Measurements from ENCODE around the gene ASB4.

The ASB4 gene

GRCh38 chr7:95471071-95471470 is 14.7 kb upstream of the ASB4 start:
- H3K27ac Mint-ChIP-seq: no peak overlapping the region
- H3K4me3 Mint-ChIP-seq: no peak overlapping the region
- no peaks in the 10 kb centered on the region for H3K27me3 Mint-ChIP-seq
- ATAC-seq (replicated peaks) (no peak), DNase-seq (no peak)
- peaks cover 2 to 22% of the 10 kb centered on the region in 2 donors for H3K4me1 Mint-ChIP-seq
- H3K9me3 Mint-ChIP-seq: no peaks in the 10 kb centered on the region
- no peaks in the 10 kb centered on the region for H3K36me3 Mint-ChIP-seq

- Mint-ChIP-seq H3K9me3 (no peaks in the 10 kb centered on the region), H3K36me3 (no peaks in the 10 kb centered on the region), H3K27me3 (peaks cover 1 to 5% of the 10 kb centered on the region in 2 donors), H3K27ac (no peak overlapping the region), H3K4me1 (peaks cover 2 to 22% of the 10 kb centered on the region in 2 donors), H3K4me3 (no peak overlapping the region)
- no peak for ATAC-seq (replicated peaks)
- DNase-seq: no peak
Observed at GRCh38 chr7:95472581-95473161, 13.1 kb upstream of the ASB4 start.

DNA sequence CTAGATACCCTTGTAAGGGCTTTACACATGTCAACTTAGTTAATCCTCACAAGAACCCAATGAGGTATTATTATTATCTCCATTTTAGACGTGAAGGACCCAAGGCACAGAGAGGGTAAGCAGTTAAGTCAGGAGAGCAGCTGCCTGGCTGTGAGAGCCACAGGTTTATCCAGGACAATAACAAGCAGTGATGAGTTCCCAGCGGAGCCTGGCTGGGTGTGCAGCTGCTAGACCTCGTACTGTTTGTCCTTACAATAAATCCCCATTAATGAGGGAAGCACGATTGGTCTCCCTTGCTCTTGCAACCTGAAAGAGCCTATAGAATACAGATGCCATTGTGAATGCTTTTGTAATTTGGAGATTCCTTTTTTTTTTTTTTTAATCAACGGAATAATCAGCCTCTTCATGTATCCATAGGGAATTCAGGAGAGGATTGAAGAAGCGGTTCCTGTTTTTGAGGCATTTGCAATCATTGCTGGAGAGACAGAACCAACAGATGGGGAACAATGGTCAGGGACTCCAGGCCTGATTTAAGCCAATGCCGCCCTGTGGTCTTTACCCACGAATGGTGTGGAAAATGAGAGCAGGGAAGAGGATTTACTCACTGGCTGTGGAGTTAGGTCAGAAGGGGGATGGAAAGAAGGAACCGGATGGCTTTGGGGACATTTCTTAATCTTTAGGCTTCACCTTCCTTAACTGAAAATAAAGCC is 12.3 kb upstream of the ASB4 start:
- no peak for ATAC-seq (replicated peaks)
- Mint-ChIP-seq H3K36me3 (no peaks in the 10 kb centered on the region), H3K4me1 (peaks cover 2 to 22% of the 10 kb centered on the region in 2 donors), H3K4me3 (no peak overlapping the region), H3K9me3 (no peaks in the 10 kb centered on the region), H3K27ac (no peak overlapping the region), H3K27me3 (peaks cover 8% of the 10 kb centered on the region in 2 donors)
- DNase-seq: no peak

DNA sequence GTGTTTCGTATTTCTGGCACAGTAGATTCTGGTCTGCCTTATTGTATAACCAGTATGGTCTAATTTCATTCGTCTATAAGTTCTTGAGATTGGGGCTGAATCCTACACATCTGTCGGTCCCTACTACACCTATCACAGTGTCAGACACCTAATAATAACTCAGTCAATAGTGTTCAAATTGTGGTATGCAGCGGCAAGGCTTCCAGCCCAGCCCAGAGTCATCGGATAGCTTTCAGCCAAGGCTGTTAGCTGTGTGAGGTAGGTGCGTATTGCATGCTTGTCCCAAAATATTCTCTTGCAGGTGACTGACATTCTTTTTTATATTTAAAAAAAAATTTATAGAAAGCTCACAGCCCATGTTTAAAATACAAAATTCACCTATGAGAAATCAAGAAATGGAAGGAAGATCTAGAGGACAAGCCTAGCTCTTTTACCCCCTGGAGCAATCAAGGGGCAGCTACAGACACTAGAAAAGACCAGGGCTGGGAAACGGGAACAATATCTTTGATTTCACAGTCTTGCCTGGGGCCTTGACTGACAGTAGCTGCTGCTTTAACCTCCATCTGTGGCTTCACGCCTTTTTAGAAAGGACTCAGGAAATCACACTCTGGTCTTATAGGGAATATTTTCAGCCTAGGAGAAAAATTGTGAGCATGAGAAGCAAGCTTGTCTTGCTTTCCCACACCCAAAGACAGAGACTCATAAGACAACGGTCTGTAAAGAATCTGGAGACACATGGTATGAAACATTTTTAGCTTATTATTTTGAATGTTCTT is 9.5 kb upstream of the ASB4 start:
- no peak overlapping the region for H3K4me3 Mint-ChIP-seq
- peaks cover 8% of the 10 kb centered on the region in 2 donors for H3K27me3 Mint-ChIP-seq
- no peaks in the 10 kb centered on the region for H3K9me3 Mint-ChIP-seq
- peaks cover 6 to 16% of the 10 kb centered on the region in 2 donors for H3K4me1 Mint-ChIP-seq
- DNase-seq (no peak), ATAC-seq (replicated peaks) (no peak)
- H3K27ac Mint-ChIP-seq: no peak overlapping the region
- no peaks in the 10 kb centered on the region for H3K36me3 Mint-ChIP-seq

- H3K9me3 Mint-ChIP-seq: no peaks in the 10 kb centered on the region
- H3K27ac Mint-ChIP-seq: no peak overlapping the region
- peaks cover 6 to 16% of the 10 kb centered on the region in 2 donors for H3K4me1 Mint-ChIP-seq
- H3K36me3 Mint-ChIP-seq: no peaks in the 10 kb centered on the region
- no peak overlapping the region for H3K4me3 Mint-ChIP-seq
- H3K27me3 Mint-ChIP-seq: peaks cover 8% of the 10 kb centered on the region in 2 donors
- ATAC-seq (replicated peaks) (peak in 1 of 2 donors; percentile 45), DNase-seq (peak; percentile 14)
Observed at GRCh38 chr7:95476904-95477594, 8.7 kb upstream of the ASB4 start.

DNA sequence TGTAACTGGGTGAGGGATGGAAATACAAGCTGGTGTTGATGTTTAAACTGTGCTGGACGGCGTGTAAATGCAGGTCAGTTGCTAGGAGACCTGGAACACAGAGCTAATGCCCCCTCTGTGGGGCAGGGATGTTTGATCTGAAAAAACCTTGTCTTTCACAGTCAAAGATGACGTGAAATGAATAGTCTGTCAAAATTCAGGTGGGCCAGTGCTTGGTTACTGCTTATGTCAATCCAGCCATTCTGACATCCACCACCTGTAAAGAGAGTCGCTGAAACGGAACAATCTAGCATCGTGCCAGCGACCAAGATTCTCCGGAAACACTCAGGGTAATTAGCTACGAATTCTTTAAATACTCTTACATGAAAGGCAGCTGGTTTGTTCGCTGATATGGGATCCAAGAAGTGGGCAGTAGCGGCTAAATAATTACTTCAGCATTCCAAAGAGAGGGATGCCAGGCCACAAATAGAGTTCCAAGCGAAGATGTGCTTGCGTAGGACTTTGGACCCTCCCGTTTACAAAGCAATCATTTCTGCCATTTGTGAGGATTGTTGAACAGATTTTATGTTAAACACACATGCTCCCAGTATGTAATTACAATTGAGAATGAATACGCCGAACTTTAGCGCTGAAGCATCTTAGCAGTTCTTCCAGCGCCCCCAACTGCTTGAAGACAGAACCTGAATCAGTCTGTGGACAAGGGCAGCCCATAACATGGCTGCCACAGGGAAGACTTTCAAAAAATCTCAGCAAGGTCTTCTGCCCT is 7.3 kb upstream of the ASB4 start:
- Mint-ChIP-seq H3K27ac (no peak overlapping the region), H3K36me3 (no peaks in the 10 kb centered on the region), H3K9me3 (no peaks in the 10 kb centered on the region), H3K27me3 (peaks cover 8% of the 10 kb centered on the region in 2 donors), H3K4me1 (peaks cover 6 to 8% of the 10 kb centered on the region in 2 donors), H3K4me3 (no peak overlapping the region)
- DNase-seq (no peak), ATAC-seq (replicated peaks) (no peak)

GRCh38 chr7:95479992-95480624 is 5.6 kb upstream of the ASB4 start:
- Mint-ChIP-seq H3K4me1 (peaks cover 6 to 8% of the 10 kb centered on the region in 2 donors), H3K27ac (no peak overlapping the region), H3K27me3 (peaks cover 8 to 9% of the 10 kb centered on the region in 2 donors), H3K9me3 (no peaks in the 10 kb centered on the region), H3K36me3 (no peaks in the 10 kb centered on the region), H3K4me3 (no peak overlapping the region)
- ATAC-seq (replicated peaks) (peak; percentile 63 to 66), DNase-seq (no peak)

DNA sequence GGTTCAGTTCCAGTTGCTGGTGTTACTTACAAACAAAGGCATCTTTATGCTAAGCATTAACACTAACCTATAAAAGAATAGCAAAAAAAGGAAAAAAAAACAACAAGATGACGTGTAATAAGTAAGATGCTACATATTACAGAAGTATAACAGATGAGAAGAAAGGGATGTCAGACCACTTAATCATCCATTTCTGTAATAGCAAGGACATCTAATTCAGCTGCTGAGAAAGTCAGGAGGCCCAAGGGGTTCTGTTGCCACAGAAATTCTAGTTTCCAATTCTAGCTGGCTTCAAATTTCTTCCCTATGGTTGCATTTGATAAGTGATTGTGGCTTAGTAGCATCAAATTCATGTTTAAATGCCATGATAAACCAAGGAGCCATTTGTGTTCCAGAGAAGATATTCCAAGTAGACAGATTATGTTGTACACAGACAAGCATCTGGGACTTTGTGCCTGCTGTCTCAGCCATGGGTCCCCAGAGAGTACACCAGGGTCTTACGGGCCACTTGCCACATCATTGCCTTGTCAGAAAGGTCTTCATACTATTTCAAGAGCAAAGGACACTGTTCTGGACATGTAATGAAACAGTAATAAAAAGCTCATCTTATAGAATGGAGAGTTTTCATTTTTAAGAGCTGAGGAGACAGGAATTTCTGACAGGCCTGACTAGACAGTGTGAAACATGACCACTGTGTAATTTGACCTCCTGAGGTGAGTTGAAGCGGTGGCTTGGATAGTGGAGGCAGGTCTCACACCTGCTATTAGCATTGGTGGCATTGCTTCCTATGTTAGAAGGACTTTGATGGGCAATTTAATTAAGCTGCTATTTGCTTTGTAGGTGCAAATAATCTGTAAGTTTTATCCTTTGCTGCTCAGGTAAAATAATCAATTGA is 4.2 kb upstream of the ASB4 start:
- ATAC-seq (replicated peaks) (no peak), DNase-seq (no peak)
- Mint-ChIP-seq H3K36me3 (no peaks in the 10 kb centered on the region), H3K9me3 (no peaks in the 10 kb centered on the region), H3K4me1 (peaks cover 6 to 8% of the 10 kb centered on the region in 2 donors), H3K27me3 (peaks cover 8 to 12% of the 10 kb centered on the region in 2 donors), H3K27ac (no peak overlapping the region), H3K4me3 (no peak overlapping the region)

DNA sequence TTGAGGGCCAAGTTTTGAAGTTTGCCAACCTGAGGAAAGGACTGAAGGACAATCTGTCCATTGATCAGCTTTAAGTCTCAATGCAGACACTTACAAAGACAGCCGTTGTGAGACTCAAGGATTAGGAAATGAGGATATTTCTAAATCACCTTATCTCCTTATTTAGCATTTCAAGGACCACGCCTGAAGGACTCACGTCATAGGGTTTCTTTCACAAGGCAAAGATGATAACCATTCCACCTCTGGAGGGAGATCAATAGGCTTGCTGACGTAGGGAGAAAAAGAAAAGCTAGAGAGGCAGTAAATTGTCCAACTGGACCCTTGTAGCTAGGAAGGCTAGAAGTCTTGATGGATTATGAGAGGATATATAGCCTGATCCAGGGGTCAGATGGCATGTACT is 3.3 kb upstream of the ASB4 start:
- no peak for ATAC-seq (replicated peaks)
- H3K4me1 Mint-ChIP-seq: peaks cover 6 to 8% of the 10 kb centered on the region in 2 donors
- H3K4me3 Mint-ChIP-seq: no peak overlapping the region
- no peaks in the 10 kb centered on the region for H3K36me3 Mint-ChIP-seq
- H3K27me3 Mint-ChIP-seq: peaks cover 8 to 10% of the 10 kb centered on the region in 2 donors
- H3K27ac Mint-ChIP-seq: no peak overlapping the region
- DNase-seq: no peak
- no peaks in the 10 kb centered on the region for H3K9me3 Mint-ChIP-seq

- H3K4me1 Mint-ChIP-seq: no peaks in the 10 kb centered on the region
- ATAC-seq (replicated peaks) (no peak), DNase-seq (no peak)
- no peaks in the 10 kb centered on the region for H3K36me3 Mint-ChIP-seq
- no peaks in the 10 kb centered on the region for H3K9me3 Mint-ChIP-seq
- no peak overlapping the region for H3K4me3 Mint-ChIP-seq
- H3K27me3 Mint-ChIP-seq: peaks cover 1 to 5% of the 10 kb centered on the region in 2 donors
- no peak overlapping the region for H3K27ac Mint-ChIP-seq
Observed at GRCh38 chr7:95490231-95490762, 4.6 kb downstream of the ASB4 start.

- no peak overlapping the region for H3K27ac Mint-ChIP-seq
- H3K27me3 Mint-ChIP-seq: peaks cover 0 to 5% of the 10 kb centered on the region in 2 donors
- no peaks in the 10 kb centered on the region for H3K9me3 Mint-ChIP-seq
- H3K4me1 Mint-ChIP-seq: no peaks in the 10 kb centered on the region
- ATAC-seq (replicated peaks) (no peak), DNase-seq (no peak)
- H3K4me3 Mint-ChIP-seq: no peak overlapping the region
- no peaks in the 10 kb centered on the region for H3K36me3 Mint-ChIP-seq
Observed at GRCh38 chr7:95491201-95491600, 5.5 kb downstream of the ASB4 start.

DNA sequence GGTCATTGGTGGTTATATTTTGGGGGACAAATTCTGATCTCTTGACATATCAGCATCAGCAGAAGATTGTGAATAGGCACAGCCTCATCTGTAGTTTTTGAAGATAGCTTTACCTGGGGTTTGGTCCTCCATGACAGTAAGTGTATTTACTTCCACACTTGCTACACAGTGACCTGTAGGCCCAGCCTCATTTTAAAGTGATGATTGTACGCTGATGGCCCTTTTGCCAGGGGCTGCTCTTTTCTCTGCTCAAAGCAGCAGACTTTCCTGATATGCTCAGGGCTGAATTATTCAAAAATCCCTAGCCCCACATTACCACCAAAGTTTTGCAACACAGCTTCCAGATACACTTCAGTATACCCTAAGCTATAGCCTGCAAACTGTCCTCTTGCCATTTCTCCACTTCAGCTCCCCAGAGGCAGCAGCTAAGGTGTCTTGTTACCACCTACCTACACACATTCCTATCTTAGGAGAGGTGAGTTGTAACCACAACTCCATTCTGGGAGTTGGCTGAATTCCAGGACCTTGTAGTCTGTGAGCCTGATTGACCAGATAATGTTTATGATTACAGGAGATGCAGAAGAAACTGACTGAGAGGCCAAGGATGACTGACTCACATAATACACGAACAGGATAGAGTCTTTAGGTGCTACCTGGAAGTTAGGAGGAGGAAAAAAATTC is 6.0 kb downstream of the ASB4 start:
- Mint-ChIP-seq H3K4me3 (no peak overlapping the region), H3K36me3 (no peaks in the 10 kb centered on the region), H3K9me3 (no peaks in the 10 kb centered on the region), H3K27me3 (peaks cover 3 to 5% of the 10 kb centered on the region in 2 donors), H3K27ac (no peak overlapping the region), H3K4me1 (no peaks in the 10 kb centered on the region)
- DNase-seq: no peak
- no peak for ATAC-seq (replicated peaks)
